ENCODE results near the gene THSD4.

THSD4 gene

GRCh38 chr15:71469413-71469812 lies 354.1 kb downstream of the THSD4 start:
- DNase-seq: no peak

DNA sequence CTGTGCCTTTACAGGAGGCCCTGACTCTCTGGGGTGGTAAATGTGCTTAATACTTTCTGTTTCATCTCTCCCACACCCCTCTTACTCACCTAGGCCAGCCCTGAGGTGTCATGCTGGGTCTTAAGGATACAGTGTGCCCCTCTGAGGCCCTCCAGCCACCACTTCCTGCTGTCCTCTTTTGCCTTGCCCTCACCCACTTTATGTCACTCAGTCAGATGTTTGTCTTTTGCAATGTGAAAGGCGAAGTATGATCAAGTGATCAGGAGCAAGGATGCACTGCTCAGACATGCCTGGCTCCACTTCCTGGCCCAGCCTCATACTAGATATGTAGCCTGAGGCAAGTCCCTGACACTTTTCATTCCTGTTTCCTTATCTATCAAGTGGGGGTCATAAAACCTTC lies 356.1 kb downstream of the THSD4 start:
- DNase-seq: no peak

- no peak for DNase-seq
These were observed 357.3 kb downstream of the THSD4 start for GRCh38 chr15:71472566-71472965.

- DNase-seq: no peak
These were observed 358.5 kb downstream of the THSD4 start for GRCh38 chr15:71473751-71474150.

DNA sequence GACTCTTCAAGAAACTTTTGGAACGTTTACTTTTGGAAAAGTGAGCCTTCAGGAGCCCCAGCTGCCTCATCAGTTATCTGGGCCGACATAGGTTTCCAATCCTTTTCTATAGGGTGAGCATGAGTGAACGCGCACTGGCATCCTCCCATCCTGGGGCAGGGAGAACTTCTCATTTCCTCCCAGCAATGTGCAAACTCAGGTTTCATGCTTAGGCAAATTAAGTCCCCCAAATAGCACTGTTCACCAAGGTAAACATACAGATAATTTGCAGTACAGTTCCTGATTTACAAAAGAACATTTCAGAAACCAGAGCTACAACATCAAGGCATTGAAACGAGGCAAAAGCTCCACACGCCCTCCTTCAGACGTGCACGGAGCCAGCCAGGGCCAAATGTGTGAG lies 361.6 kb downstream of the THSD4 start:
- DNase-seq: no peak

DNA sequence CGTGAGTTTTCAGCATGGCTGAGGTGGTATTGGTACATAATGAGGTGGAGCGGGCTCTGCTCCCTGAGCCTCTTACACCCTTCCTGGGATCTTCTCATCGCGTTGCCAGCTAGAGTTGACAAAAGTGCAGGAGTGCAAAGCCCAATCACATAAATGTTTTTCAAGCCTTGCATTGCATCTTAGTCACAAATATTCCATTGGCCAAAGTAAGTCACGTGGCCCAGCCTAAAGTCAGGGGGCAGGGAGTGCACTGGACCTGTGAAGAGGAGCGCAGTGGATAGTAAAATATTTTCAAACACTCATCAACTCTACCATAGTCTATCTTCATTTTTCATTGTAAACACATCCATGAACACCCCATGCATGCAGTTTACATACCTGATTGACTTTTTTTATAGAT lies 365.3 kb downstream of the THSD4 start:
- no peak for DNase-seq

DNA sequence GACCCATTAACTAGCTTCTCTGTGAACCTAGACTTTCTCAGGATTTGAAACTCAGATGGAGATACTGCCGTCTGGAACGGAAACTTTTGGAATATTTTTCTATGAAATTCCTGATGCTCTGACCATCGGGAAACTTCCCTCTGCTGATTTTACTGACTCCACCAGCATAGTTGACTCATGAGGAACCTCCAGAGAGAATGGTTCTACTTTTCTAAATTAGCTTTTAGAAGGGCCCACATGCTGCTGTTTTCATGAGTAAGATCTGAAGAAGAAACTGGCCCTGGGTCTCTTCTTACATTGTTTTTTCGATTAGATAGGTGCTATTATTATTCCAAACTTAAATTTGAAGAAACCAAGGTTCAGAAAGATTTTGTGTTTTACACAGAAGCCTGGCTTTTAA lies 368.8 kb downstream of the THSD4 start:
- no peak for DNase-seq

- no peak for DNase-seq
These were observed 369.9 kb downstream of the THSD4 start for GRCh38 chr15:71485094-71485693.

GRCh38 chr15:71489570-71489969 lies 374.3 kb downstream of the THSD4 start:
- DNase-seq: no peak

DNA sequence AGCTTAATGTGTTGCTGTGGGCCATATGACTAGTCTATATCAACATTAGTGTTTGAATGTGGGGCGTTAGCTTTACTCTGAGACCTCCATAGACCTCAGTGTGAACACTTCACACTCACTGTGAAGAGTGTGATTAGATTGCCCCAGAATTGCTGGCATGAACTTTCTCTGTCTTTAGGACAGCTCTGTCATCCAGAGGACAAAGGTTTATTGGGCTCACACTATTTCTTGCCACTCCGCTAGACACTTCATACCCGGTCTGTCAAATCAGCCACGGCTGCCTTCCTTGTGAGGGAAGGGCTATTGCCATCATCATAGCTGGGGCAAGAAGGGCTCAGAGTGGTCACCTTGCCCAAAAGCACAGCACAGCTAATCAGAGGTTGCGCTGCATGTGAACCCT lies 378.3 kb downstream of the THSD4 start:
- DNase-seq: no peak

- DNase-seq: no peak
These were observed 379.5 kb downstream of the THSD4 start for GRCh38 chr15:71494563-71495397.

DNA sequence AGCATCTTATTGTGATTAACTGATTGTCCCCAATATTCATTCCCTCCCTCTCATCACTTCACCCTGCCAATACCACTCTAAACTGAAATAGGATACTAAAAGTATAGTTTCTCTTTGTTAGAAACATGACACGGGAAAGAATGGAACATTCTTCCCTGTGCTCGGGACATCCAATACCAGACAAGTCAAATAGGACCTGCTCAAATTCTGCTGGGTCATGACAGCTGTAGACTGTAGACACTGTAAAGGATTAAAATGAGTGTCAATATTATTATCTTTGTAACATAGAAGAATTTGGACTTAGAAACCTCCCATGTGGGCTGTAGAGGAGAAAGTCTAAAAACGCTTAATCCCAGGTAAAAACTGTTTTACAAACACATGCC lies 380.1 kb downstream of the THSD4 start:
- no peak for DNase-seq

DNA sequence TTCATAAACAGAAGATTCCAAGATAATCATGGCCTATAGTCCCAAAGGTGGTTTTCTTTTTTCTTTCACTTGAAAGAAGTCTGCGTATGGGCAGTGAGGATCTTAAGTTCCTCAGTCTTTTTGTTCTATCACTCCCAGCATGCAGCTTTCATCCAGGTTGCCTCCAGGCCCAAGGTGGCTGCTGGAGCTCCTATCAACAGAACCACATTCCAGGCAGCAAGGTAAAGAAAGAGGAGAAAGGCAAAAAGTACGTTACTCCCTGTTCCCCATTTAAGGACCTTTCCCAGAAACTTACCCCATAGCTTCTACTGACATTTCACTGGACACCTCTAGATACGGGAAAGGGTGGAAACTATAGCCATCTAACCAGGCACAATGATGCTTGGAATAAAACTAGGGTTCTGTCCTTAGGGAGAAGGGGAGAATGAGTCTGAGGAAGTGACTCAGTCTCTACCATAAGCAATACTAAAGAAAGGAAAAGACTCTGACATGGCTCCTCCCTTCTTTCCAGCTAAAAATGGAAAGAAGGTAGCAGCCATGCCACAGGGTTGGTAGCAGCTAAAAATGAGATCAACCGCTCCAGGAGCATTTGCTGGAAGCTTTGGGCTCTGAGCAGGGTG lies 381.2 kb downstream of the THSD4 start:
- no peak for DNase-seq

GRCh38 chr15:71501344-71502076 lies 386.2 kb downstream of the THSD4 start:
- DNase-seq: no peak

DNA sequence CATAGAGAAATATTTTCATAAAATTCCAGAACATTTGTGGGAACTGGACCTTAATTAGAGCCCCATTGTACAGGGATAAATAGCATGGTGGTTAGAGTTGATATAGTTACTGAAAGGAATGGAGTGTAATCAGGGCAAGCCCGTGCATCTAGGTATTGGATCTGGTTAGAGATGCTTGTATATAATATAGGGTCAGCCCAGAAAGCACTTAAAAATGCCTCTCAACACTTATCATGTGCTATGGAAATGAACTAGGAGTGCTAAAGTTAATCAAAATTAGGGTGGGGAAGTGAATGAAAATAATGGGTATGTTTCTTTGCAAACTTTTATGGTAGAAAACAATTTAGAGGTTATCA lies 386.8 kb downstream of the THSD4 start:
- no peak for DNase-seq

DNA sequence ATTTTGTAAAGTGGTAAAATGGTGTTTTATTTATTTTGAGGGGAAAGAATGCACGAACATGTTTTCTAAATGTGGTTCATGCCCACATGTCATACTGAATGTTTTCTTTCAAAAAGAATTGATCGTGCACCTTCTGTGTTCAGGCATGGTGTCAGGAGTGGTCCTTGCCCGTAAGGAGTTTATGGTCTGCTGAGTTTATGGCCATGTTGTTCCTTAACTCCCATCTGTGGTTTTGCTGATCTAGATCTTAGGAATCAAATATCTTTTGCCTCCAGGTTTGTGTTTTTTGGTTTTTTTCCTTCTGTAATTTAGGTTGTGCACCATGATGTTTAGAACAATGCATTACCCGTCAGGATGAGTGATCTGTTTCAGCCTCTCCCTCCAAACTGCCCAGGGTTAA lies 390.7 kb downstream of the THSD4 start:
- no peak for DNase-seq

- DNase-seq: no peak
These were observed 391.7 kb downstream of the THSD4 start for GRCh38 chr15:71506946-71507345.

DNA sequence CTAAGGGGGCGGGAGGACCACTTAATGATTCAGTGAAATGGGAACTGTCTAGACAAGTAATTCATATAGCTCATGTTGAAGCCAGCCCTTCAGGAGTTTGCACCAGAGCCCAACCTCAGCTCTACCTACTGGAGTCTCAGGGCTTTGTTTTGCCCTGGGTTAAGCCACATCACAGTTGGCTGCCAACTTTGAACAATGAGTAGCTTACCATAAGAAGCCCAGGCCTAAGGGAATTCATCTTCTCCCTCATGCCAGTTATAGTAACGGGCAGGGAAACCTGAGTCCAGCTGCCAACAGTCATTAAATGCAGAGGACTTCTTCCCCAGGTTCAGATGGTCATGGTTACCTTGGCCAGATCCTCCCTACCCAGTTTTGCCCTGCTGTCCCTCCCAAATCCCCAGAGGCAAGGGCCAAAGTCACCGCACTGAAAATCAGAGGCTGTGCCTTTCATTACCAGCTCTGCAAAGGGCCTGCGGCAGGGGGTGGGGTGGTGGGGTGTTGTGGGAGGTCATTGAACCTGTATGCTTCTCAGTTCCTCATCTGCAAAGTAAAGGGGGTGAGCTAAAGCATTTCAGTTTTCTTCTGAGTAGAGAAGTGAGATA lies 392.9 kb downstream of the THSD4 start:
- DNase-seq: no peak

- no peak for DNase-seq
These were observed 393.9 kb downstream of the THSD4 start for GRCh38 chr15:71509139-71509538.

- DNase-seq: no peak
These were observed 395.5 kb downstream of the THSD4 start for GRCh38 chr15:71510763-71511162.

DNA sequence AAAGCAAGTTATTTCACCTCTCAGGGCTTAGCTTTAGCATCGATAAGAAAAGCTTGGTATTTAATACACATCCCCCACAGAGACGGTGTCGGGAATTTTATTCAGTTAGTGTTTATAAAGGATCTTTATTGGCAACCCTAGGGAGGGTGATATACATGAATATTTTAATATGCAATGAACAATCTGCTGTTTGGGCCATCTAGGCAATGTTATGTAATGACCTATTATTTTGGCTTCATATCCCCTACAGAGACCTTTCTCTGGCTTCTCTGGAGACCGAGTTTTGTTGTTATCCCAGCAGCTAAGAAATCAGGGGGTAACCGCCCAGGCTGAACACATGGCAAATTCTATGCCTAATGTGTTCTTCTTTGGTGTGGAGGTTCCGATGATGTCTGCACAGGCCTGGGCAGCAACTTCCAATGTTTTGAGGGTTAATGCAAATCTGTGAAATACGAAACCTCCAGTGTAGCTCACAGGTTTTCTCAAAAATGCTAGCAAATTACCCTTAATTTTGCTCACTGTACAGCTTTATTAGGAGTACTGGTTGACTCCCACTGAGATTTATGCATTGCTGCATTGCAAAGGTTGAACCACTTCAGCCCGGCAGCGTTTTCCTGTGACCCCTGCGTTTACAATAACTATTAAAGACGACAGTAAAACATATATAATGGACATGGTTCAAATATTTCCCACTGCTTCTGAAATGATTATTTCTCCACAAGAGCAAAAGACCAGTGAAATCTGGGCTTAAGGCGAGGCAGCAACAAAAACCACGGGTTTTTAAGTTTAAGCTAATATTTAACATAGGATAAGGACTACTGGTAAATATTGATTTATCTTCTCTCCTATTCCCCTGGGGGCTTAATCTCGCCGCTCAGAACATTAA lies 396.8 kb downstream of the THSD4 start:
- no peak for DNase-seq

DNA sequence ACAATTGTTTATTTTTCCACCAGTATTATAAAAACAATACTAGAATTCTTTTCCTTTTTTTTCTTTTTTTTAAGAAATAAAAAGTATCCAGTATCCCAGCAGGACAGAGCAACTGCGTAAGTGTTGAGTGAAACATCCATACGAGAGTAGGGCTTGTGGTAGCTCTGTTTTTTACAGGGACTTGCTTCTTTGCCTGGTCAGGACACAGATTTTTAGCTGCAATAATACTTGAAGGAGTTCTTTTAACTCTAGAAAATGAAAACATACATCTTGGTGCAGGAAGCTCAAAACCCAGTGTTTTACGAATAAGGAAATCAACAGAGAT lies 397.4 kb downstream of the THSD4 start:
- DNase-seq: no peak
